GM19452 (cell line): ENCODE results near the gene ARHGEF10L.
"Not testable (repeated sequence)": the region's sequence is repeated elsewhere in the genome, so short reads cannot be mapped to it uniquely, and the experiment has no call there.

Source experiments
- ATAC-seq: cut with Tn5 transposase; IDR thresholded peaks from one replicate; pipeline ENCODE4 v1.9.1; 2021; ENCODE audit not compliant: unreplicated experiment

ARHGEF10L gene

GRCh38 chr1:17733661-17734060 is 194.2 kb downstream of the ARHGEF10L start:
- ATAC-seq: no peak

- ATAC-seq: no peak
Observed at GRCh38 chr1:17734609-17735008, 195.1 kb downstream of the ARHGEF10L start.

- ATAC-seq: no peak
Observed at GRCh38 chr1:17735348-17735747, 195.8 kb downstream of the ARHGEF10L start.

- ATAC-seq: no peak
Observed at GRCh38 chr1:17735793-17736192, 196.3 kb downstream of the ARHGEF10L start.

- no peak for ATAC-seq
Observed at GRCh38 chr1:17736625-17737024, 197.1 kb downstream of the ARHGEF10L start.

GRCh38 chr1:17739050-17739449 is 199.6 kb downstream of the ARHGEF10L start:
- no peak for ATAC-seq

GRCh38 chr1:17741052-17741451 is 201.6 kb downstream of the ARHGEF10L start:
- ATAC-seq: no peak

GRCh38 chr1:17742583-17742982 is 203.1 kb downstream of the ARHGEF10L start:
- ATAC-seq: no peak

- ATAC-seq: no peak
Observed at GRCh38 chr1:17743008-17743647, 203.6 kb downstream of the ARHGEF10L start.

- ATAC-seq: no peak
Observed at GRCh38 chr1:17743925-17744324, 204.4 kb downstream of the ARHGEF10L start.

GRCh38 chr1:17744666-17745478 is 205.4 kb downstream of the ARHGEF10L start:
- ATAC-seq: no peak

- no peak for ATAC-seq
Observed at GRCh38 chr1:17745479-17745955, 206.0 kb downstream of the ARHGEF10L start.

- not testable (repeated sequence) for ATAC-seq
Observed at GRCh38 chr1:17746281-17746680, 206.8 kb downstream of the ARHGEF10L start.

- no peak for ATAC-seq
Observed at GRCh38 chr1:17746920-17747319, 207.4 kb downstream of the ARHGEF10L start.
